GM12874 (cell line): ENCODE results near the gene DAB2IP.

Experiments used
- TF ChIP-seq, protein P1 (sequence below): IDR thresholded peaks from 2 replicates; pipeline ENCODE4 v1.5.1; 2011; ENCODE audit warnings: low read depth, mild to moderate bottlenecking, control low read depth, low read length, moderate library complexity; ENCODE audit not compliant: insufficient read depth

Gene DAB2IP

GRCh38 chr9:121752929-121753328 is 101.5 kb downstream of the DAB2IP start:
- TF ChIP-seq, protein P1, sequence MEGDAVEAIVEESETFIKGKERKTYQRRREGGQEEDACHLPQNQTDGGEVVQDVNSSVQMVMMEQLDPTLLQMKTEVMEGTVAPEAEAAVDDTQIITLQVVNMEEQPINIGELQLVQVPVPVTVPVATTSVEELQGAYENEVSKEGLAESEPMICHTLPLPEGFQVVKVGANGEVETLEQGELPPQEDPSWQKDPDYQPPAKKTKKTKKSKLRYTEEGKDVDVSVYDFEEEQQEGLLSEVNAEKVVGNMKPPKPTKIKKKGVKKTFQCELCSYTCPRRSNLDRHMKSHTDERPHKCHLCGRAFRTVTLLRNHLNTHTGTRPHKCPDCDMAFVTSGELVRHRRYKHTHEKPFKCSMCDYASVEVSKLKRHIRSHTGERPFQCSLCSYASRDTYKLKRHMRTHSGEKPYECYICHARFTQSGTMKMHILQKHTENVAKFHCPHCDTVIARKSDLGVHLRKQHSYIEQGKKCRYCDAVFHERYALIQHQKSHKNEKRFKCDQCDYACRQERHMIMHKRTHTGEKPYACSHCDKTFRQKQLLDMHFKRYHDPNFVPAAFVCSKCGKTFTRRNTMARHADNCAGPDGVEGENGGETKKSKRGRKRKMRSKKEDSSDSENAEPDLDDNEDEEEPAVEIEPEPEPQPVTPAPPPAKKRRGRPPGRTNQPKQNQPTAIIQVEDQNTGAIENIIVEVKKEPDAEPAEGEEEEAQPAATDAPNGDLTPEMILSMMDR: no peak

- TF ChIP-seq, protein P1: no peak
These were observed 102.6 kb downstream of the DAB2IP start for GRCh38 chr9:121753802-121754654.

DNA sequence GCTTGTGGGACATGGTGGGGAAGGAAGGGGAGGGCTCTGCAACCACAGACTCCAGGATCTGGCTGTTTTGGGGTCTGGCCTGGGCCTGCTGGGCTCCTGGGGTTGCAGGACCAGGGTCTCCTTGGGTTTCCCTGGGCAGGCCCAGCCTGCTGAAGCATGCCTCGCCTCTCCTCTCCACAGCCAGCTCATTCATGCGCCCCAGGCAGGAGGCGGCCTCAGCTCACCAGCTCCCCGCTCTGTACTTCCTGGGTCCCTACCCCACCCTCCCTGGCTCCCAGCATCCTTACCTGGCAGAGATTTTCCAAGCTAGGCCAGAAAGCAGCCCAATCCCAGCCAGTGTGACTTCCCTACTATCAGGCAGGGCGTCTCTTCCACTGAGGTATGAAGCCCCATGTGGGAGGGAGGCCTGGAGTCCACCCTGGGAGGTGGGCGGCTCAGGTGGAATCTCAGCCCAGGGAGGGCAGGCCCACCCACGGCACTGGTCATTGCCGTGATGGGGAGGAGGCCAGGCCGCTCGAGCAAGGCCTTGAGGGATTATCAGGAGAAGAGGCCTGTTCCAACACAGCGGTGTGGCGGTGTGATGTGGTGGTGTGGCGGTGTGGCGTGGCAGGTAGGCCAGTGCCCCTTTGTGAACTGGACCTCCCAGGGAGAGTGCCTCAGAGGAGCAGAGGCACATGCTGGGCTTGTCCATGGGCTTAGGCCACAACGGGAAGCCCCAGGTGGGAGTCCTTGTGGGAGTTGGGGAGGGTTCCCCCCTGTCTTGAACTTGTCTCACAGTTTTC is 103.4 kb downstream of the DAB2IP start:
- TF ChIP-seq, protein P1: no peak

DNA sequence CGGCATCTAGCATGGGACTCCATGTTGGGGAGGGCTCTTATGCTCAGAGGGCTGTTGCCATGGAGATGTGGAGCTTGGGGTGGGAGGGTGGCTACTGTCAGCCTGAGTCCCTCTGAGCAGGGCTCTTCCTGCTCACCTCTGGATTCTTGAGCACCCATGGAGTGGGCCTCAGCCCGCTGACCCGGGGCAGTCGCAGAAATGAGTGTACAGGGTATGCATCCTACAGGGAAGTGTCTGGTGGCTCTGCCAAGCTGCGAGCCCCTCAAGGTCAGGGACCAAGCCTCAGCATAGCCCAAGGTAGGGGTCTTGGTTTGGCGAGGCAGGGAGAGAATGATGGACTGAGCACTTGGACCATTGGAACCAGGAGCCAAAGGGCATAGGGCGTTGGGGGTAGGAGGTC is 104.1 kb downstream of the DAB2IP start:
- TF ChIP-seq, protein P1: no peak

- TF ChIP-seq, protein P1: no peak
These were observed 105.2 kb downstream of the DAB2IP start for GRCh38 chr9:121756474-121757280.

DNA sequence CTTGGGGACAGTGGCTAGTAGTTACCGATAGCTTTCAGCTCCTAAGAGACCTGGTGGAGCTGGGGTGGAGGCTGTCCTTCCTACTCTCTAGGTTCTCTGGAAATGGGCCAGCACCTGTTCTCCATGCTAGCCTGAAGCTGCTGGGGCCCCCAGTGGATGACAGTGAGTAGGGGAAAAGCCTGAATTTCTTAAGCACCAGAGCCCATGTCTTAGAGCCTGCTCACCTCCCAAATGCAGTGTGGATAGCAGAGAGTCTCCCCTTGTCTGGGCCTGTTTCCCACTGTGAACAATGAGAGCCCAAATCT is 105.8 kb downstream of the DAB2IP start:
- TF ChIP-seq, protein P1: no peak

GRCh38 chr9:121758693-121759092 is 107.3 kb downstream of the DAB2IP start:
- TF ChIP-seq, protein P1: no peak
